HFFc6 (cell line): ENCODE results near the gene ACOXL. TPM values are rescaled to one million over a fixed set of nuclear protein-coding genes. Genes with fewer than 3 reads are reported as not detected.

ENCODE experiments used
- DNase-seq: peaks from one replicate; pipeline ENCODE4 v3.0.0-alpha.2; 2018
- H3K27ac Mint-ChIP-seq: 2 replicates; pipeline ENCODE4 v1.8.0; 2020; ENCODE audit warnings: mild to moderate bottlenecking, mixed read lengths
- H3K27me3 Mint-ChIP-seq: 2 replicates; pipeline ENCODE4 v1.8.0; 2021; ENCODE audit warnings: mild to moderate bottlenecking, moderate library complexity, mixed read lengths; ENCODE audit not compliant: insufficient read depth
- H3K36me3 Mint-ChIP-seq: 2 replicates; pipeline ENCODE4 v1.8.0; 2021; ENCODE audit warnings: low read depth, mixed read lengths
- H3K4me1 Mint-ChIP-seq: 2 replicates; pipeline ENCODE4 v1.8.0; 2020; ENCODE audit warnings: low read depth, mixed read lengths
- H3K4me3 Mint-ChIP-seq: 2 replicates; pipeline ENCODE4 v1.8.0; 2020; ENCODE audit warnings: mild to moderate bottlenecking, moderate library complexity, mixed read lengths
- H3K9me3 Mint-ChIP-seq: 2 replicates; pipeline ENCODE4 v1.8.0; 2020; ENCODE audit warnings: mild to moderate bottlenecking, mixed read lengths
- total RNA-seq, 6 experiments: library from RNA; stranded (reverse); fragmentation: NEBNext Ultra II Directional; extraction: Animal tissue kit (Norgen Biotek cat#: 25700); gene quantifications; 2 replicates in 1 of 6; 3 replicates in 5 of 6; pipeline ENCODE4 v1.2.3, GENCODE V29; 2021
- TF ChIP-seq, protein P1 (sequence below): fragments of 200-600 bp; sonication (generic); IDR thresholded peaks from 2 replicates; pipeline ENCODE4 v1.5.0; 2021; ENCODE audit warnings: antibody characterized with exemption, mild to moderate bottlenecking

ACOXL gene
- total RNA-seq, 6 experiments from 2014 or later: not detected

GRCh38 chr2:111058264-111058663, 325.9 kb downstream of the ACOXL start:
- Mint-ChIP-seq H3K9me3 (peaks cover 5% of the 10 kb centered on the region), H3K36me3 (no peaks in the 10 kb centered on the region), H3K27me3 (peaks cover 34% of the 10 kb centered on the region), H3K27ac (no peak overlapping the region), H3K4me3 (no peak overlapping the region), H3K4me1 (no peaks in the 10 kb centered on the region)
- TF ChIP-seq, protein P1, sequence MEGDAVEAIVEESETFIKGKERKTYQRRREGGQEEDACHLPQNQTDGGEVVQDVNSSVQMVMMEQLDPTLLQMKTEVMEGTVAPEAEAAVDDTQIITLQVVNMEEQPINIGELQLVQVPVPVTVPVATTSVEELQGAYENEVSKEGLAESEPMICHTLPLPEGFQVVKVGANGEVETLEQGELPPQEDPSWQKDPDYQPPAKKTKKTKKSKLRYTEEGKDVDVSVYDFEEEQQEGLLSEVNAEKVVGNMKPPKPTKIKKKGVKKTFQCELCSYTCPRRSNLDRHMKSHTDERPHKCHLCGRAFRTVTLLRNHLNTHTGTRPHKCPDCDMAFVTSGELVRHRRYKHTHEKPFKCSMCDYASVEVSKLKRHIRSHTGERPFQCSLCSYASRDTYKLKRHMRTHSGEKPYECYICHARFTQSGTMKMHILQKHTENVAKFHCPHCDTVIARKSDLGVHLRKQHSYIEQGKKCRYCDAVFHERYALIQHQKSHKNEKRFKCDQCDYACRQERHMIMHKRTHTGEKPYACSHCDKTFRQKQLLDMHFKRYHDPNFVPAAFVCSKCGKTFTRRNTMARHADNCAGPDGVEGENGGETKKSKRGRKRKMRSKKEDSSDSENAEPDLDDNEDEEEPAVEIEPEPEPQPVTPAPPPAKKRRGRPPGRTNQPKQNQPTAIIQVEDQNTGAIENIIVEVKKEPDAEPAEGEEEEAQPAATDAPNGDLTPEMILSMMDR: no peak
- no peak for DNase-seq

GRCh38 chr2:111061191-111061590, 328.8 kb downstream of the ACOXL start:
- Mint-ChIP-seq H3K9me3 (peaks cover 9% of the 10 kb centered on the region), H3K4me3 (no peak overlapping the region), H3K36me3 (no peaks in the 10 kb centered on the region), H3K27ac (no peak overlapping the region), H3K4me1 (no peaks in the 10 kb centered on the region), H3K27me3 (peaks cover 28% of the 10 kb centered on the region)
- TF ChIP-seq, protein P1: no peak
- no peak for DNase-seq

DNA sequence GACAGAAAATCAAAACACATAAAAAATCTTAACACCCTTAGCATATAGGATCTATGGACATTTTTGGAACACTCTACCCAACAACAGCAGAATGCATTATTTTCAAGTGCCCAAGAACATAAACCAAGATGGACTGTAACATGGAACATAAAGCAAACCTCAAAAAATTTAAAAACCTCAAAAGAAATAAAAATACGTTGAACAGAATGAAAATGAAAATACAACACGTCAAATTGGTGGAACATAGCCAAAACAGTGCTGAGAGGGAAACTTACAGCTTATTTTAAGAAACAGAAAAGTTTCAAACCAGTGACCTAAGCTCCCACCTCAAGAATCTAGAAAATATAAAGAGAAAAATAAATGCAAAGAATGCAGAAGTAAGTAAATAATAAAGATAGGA, 330.0 kb downstream of the ACOXL start:
- peaks cover 25% of the 10 kb centered on the region for H3K27me3 Mint-ChIP-seq
- H3K27ac Mint-ChIP-seq: no peak overlapping the region
- TF ChIP-seq, protein P1: no peak
- no peaks in the 10 kb centered on the region for H3K36me3 Mint-ChIP-seq
- DNase-seq: no peak
- H3K4me3 Mint-ChIP-seq: no peak overlapping the region
- H3K4me1 Mint-ChIP-seq: no peaks in the 10 kb centered on the region
- H3K9me3 Mint-ChIP-seq: peaks cover 9% of the 10 kb centered on the region

DNA sequence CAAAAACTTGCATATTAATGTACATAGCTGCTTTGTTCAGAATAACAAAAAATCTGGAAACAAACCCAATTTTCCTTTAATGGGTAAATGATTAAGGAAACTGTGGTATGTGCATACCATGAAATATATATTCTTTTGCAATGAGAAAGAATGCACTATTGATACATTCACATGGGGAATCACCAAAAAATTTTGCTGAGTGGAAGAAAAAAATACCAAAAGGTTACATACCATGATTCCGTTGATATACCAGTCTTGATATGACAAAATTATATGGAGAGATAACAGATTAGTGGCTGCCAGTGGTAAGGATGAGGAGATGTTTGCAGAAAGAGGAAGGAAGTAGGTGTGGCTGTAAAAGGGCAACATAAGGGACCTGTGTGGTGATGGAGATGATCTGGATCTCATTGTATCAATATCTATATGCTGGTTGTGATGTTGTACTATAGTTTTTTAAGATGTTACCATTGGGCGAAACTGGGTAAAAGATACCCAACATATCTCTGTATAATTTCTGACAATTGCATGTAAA, 333.8 kb downstream of the ACOXL start:
- DNase-seq: no peak
- H3K4me1 Mint-ChIP-seq: peaks cover 5% of the 10 kb centered on the region
- no peak overlapping the region for H3K4me3 Mint-ChIP-seq
- H3K36me3 Mint-ChIP-seq: no peaks in the 10 kb centered on the region
- H3K27me3 Mint-ChIP-seq: peaks cover 17% of the 10 kb centered on the region
- no peak overlapping the region for H3K27ac Mint-ChIP-seq
- TF ChIP-seq, protein P1: no peak
- H3K9me3 Mint-ChIP-seq: peaks cover 5% of the 10 kb centered on the region; the same call in 1 of the 2 replicates

DNA sequence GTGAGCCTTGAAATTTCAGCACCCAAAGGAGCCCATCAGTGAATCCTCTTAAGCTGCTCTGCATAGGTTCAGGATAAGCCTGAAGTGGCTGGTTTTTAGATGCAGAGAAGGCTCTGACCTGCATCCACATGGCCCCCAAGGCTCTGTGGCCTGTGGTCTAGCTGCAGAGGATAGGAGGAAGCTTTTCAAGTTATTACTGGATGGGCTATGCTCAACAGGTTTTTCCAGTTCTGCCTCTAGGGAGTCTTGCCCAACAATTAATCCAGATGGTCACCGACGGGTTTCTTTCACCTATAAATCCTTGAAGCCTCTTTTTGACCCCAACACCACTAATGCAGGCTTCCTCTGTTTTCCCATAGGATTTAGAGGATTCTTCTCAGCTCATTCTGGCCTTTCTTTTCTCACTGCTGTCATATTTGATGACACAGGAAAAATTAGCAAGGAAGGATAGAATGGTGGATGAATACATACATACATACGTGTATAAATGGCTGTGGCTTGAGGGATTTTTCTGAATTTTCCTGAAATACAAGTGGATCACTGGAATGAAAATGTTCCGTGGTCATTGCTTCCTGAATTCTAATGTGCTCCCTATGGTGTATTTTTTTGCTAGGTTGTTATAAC, 336.2 kb downstream of the ACOXL start:
- TF ChIP-seq, protein P1: no peak
- Mint-ChIP-seq H3K27me3 (peaks cover 14% of the 10 kb centered on the region; the same call in 1 of the 2 replicates), H3K9me3 (peaks cover 4% of the 10 kb centered on the region; the same call in 1 of the 2 replicates), H3K27ac (no peak overlapping the region), H3K36me3 (no peaks in the 10 kb centered on the region), H3K4me3 (no peak overlapping the region), H3K4me1 (peaks cover 22% of the 10 kb centered on the region)
- DNase-seq: no peak
